Spleen (tissue), 7 donors: ENCODE data around the gene TNRC18.

Source experiments
- CTCF ChIP-seq, 11 experiments: fragments of 200-600 bp in 7 of 11; fragments of 450-650 bp in 4 of 11; sonication (generic) in 4 of 11; IDR thresholded peaks in 8 of 11; conservative IDR thresholded peaks in 3 of 11; 1 replicate in 7 of 11; 2 replicates in 4 of 11; pipeline versions ENCODE4 v1.4.0 to v1.8.0; 2016 to 2021; ENCODE audit warnings: antibody characterized with exemption in 11 of 11, inconsistent platforms in 4 of 11, mild to moderate bottlenecking in 1 of 11
- POLR2A ChIP-seq, 3 donors: fragments of 450-650 bp; IDR thresholded peaks; one replicate each; pipeline ENCODE4 v1.5.1; 2017; ENCODE audit warnings: antibody characterized with exemption in 3 of 3, mild to moderate bottlenecking in 1 of 3
- POLR2AphosphoS5 ChIP-seq, 3 donors: sonication (generic); formaldehyde crosslinking; IDR thresholded peaks; one replicate each; pipeline ENCODE4 v1.5.1; 2017; ENCODE audit warnings: antibody characterized with exemption in 3 of 3
- donor health status: DM: no; HTN: no; CAD: no; lungs with moderate emphysema.
- donor health status: DM: no; HTN: no; CAD: no.
- donor health status: DM: no; HTN: no; CAD: no.

- no peak for TF ChIP-seq POLR2A (IDR thresholded peaks at IDR 0.05)
- TF ChIP-seq CTCF (IDR thresholded peaks at IDR 0.05 in 8 of 11, conservative IDR thresholded peaks at IDR 0.05 in 3 of 11): no peak
- peak in 1 of 3 donors; percentile 16 for TF ChIP-seq POLR2AphosphoS5 (IDR thresholded peaks at IDR 0.05)
These were observed 119.8 kb downstream of the TNRC18 start for GRCh38 chr7:5303591-5304505.
